ENCODE data around the gene AP3D1.
"Not testable (repeated sequence)": the region's sequence is repeated elsewhere in the genome, so short reads cannot be mapped to it uniquely, and the experiment has no call there.

The AP3D1 gene

DNA sequence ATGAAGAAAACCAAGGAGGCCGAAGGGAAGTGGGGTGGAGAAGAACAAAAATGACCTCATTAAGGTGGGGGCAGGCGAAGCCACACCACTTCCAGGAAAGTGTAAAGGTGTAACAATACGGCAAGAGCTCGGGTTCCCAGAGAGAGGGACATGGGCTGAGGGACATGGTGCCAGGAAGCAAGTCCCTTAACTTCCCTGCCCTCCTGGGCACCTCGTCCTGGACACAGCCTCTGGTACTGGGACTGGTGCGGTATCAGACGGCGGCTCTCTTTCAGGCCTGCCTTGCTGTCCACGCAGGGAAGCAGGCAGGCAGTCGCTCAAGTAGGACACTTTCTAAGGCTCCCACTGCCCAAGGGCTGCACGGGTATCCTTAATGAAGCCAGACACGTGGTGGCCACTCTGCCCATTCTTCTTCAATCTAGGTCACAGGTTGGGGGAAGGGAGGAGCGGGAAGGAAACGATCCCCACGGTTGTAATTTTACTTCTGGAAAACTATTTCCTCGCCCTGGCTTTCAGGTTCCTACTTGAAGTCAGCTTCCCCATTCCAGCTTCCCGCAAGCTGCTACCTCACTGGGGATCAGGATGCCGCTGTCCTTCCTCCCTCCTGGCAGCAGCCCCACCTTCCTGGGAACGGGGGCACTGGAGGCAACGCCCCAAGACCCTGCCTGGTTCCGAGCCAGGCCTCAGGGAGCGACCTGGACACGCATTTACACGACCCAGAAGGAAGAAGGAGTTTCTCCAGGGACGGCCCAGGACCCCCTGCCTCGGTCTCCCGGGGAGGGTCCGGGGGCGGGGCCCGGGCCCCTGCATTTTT is 1.2 kb downstream of the AP3D1 start:
- DNase-seq = no peak

DNA sequence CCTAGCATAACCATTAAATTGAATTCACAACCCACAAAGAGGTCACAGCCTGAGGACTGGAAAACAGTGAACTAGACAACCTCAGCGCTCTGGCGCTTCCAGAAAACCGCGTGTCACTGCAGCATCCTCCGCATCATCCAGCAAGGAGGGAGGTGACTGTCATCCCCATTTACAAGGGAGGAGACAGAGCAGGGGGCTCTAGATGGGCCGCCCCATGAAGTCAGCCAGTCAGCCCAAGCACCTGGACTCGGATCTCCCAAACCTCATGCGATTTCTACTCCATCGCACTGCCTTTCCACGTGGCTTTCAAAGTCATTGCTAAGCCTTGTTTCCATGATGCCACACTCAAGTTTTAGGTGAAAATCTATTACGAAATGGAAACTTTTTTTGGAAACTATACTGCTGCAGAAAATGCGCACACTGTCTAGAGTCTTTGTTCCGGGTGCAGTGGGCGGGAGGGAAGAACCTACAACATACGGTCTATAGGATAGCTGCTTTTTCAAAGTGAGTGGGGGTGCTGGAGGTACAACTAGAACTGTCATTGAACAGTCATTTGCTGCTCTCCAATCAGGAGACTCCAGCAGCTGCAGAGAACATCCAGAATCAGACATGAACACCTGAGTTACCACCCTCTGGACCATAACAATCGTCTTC is 2.8 kb downstream of the AP3D1 start:
- no peak for DNase-seq

DNA sequence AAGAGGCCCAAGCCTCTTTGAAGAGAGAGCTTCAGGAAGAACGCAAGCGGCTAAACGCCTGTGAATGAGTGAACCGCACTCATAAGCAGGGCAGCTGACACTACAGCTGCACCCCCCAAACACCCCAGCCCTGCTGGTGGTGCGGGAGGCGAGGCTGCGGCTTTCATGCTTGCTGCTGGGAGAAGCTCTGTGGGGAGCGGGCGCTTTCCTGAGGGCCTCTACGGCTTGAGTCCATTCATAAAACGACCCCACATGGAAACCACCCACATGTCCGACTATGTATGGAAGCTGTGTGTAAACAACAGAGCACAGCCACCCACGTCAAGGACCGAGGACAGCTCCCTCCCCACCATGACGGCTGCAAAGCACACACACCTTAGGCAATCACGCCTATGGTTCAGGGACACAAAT is 5.5 kb downstream of the AP3D1 start:
- DNase-seq = no peak

DNA sequence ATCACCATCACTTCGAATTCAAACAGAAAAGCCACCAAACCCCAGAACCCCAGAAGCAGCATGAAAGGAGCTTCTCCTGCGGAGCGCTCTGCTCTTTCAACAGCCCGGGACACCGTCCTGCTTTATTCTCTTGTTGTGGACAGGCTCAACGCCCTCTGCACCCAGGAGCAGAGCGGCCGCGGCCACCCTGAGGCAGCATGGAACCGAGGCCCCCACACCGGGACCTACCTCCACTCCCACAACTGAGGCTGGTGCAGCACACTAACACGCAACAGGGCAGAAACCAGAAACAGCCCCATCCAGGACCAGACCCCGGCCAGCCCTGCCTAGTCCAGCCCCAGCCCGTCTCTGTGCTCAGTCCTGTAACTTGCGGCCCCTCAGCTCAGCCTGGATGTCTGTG is 7.2 kb downstream of the AP3D1 start:
- DNase-seq = no peak

DNA sequence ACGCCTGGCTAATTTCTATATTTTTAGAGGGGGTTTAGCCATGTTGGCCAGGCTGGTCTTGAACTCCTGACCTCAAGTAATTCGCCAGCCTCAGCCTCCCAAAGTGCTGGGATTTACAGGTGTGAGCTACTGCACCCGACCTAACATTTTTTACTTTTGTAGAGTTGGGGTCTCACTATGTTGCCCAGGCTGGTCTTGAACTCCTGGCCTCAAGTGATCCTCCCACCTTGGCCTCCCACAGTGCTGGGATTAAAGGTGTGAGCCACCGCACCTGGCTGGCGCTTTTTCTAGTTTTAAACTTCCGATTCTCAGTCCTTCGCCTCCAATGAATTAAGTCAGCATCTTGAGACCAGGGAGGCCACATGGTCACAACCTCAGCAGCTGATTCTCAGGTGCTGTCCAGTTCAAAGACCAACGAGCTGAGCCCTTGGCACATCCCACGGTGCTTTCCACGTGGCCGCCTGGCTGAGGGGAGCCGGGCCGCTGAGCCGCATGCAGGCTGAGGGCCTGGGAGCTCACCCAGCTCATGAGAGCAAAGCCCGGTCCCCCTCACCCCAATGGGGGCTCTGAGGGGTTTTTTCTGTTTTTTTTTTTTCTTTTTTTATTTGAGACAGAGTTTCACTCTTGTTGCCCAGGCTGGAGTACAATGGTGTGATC is 9.1 kb downstream of the AP3D1 start:
- no peak for DNase-seq

DNA sequence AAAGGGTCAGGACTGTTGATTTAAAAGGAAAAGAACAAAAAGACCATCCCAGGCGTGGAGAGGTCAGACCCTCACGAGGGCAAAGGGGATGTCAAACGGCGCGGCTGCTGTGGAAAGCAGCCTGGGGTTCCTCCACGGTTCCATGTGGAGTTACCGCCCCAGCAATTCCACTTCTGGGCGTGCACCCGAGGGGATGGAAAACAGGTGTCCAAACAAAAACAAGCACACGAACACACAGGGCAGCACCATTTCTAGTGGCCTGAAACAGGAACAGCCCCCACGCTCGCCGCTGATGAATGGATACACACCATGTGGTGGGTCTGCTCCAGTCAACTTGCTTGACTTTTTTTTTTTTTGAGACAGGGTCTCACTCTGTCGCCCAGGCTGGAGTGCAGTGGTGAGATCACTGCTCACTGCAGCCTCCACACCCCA is 11.2 kb downstream of the AP3D1 start:
- no peak for DNase-seq

DNA sequence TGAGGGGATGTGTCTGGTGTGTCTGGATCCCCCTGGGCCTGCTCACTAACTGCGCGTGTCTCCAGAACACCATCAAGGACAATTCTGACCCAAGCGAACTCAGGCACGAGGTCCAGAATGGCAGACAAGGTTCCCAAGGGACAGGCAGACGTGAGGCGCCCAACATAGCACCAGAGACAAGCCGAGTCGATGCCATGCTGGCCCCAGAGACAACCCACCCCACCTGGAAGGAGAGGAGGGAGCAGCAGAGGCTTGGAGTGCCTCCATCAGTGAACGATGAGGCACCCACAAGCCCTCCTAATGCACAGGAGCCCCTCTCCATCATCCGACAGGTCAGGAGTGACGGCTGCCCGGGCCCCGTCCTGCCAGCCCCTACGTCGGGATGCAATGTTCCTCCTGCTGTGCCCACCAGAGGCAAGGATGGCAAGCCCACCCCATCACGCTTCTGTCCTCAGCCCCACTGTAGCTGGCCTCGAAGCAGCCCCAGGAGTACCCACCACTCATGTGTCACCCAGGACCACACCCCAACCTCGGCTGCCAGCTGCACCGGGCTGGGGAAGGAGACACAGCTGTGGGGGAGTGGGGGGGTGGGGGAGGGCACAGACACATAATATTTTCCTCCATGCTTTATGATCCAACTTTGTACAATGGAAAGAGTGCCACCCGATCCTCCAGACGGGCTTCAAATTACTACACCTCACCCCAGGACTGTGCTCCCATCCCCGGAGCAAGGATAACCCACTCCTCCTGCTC is 11.8 kb downstream of the AP3D1 start:
- DNase-seq = no peak

DNA sequence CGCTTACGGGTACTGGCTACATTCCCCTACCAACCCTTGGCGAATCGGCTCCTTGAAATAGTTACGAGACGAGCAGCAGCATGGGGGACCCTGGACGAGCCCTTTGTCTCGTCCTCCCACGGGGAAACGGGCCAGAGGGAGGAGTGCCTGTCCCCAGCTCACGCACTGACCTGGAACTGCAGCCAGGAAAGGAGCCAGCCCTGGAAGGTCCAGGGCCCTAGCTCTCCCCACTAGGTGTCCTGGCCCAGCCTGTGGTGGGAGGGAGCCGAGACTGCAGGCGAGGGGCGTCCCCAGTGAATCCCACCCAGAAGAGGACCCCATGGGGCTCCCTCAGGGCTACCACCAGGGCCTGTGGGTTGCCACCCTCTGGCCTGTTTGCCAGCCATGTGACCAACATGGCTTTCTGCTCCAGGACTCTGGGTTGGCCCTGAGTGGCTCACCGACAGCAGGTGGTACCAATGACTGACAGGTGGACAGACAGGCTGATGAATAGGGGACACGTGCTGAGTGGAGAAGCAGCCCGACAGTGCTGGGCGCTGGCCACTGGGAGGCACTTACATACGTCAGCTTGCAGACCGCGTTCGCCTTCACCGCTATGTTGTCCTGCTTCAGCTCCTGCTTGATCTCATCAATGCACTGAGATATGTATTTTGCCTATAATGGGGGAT is 13.2 kb downstream of the AP3D1 start:
- DNase-seq = no peak

DNA sequence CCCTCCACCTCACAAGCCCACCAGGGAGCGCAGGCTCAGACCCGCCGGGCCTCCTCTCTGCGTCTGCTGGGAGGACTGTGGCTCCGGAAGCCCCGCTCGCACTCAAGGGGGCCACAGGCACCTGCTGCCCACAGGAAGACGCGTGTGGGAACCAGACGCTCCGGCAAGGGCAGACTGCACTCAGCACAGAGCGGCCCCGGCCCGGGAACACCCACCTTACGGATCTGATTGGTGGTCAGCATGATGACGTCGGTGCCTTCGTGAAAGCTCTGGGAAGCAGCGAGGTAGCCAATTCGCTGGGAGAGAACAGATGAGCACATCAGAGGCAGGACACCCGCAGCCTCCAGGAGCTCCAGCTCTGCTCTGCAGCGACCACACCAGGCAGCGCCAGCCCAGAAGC is 14.6 kb downstream of the AP3D1 start:
- no peak for DNase-seq

DNA sequence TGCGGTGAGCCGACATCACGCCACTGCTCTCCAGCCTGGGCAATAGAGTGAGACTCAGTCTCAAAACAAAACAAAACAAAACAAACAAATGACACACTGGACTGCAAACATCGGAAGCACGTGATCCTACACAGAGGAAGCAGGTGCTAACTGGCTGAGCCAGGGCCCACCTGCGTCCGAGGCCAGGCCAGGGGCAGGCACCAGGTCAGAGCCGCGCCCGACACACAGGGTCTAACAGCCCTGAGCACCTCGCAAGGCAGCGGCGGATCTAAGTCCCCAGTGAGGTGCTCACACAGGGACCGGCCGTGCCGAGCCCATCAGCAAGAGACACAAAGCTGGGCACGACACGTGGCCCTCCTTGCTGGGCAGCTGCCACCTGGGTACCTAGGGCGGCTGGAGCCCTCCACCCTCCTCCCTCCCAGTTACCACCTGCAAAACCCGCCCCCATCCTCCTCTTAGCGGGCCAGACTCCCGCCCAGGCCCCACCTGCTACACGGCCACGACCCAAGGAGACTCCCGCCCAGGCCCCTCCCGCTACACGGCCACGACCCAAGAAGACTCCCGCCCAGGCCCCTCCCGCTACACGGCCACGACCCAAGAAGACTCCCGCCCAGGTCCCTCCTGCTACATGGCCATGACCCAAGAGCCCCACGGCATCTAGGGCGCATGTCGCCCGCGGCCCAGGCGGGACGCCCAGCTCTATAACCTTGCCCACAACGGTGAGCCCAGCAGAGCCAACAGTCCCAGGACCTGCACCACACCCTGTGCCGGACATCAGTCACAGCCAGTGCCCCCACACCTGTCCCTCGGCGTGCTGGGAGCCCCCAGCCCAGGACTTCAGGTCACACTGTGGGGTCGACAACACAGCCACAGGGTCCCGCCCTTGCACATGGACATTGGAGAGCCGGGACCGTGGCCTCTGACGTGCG is 15.6 kb downstream of the AP3D1 start:
- no peak for DNase-seq

DNA sequence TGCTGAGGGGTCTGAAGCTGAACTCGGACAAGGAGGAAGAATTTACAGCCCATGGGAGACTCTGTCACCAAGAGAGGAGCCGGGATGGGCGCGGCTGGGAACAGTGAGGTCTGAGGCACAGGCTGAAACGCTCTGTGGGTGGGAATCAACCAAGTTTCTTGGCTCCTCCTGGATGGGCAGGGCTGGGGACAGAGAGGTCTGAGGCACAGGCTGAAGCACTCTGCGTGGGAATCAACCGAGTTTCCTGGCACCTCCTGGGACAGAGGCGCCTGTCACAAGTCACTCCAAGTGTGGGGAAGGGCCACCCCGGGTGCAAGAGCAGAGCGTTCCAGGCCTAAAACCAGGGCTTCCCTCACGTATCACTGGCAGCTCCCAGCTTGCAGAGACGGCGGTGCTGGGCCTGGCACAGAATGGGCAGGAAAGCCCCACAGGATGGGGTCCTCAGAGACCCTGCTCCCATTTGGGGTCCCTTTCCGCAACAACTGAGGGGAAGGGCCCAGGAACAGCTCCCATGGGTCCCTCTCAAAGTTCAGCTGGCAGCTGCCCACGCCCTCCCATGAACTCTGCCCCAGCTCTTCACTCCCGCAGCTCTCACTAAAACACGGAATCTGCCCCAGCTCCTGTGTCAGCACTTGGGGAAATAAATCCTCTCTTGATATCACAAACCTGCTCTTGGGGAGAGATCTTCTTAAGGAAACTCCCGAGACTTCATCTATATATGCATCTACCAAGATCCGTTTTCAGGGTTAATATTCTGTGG is 18.5 kb downstream of the AP3D1 start:
- no peak for DNase-seq

DNA sequence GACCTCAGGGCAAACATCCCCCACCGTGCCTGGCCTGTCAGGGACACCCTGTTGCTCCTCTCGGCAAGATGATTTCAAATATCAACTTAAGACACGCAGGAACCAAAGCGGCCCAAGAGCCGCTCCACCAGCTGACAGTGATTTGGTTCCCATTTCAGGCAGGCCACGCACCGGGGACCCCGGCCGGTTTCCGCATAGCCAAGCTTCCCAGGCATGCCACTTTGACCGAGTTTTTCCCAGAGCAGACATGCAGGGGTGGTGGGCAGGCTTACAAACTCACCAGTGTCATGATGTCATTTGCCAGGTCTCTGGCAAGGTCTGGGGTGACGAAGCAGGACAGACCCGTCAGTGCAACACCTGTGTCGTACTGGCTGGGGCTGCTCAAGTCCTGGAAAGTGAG is 19.2 kb downstream of the AP3D1 start:
- DNase-seq = no peak

DNA sequence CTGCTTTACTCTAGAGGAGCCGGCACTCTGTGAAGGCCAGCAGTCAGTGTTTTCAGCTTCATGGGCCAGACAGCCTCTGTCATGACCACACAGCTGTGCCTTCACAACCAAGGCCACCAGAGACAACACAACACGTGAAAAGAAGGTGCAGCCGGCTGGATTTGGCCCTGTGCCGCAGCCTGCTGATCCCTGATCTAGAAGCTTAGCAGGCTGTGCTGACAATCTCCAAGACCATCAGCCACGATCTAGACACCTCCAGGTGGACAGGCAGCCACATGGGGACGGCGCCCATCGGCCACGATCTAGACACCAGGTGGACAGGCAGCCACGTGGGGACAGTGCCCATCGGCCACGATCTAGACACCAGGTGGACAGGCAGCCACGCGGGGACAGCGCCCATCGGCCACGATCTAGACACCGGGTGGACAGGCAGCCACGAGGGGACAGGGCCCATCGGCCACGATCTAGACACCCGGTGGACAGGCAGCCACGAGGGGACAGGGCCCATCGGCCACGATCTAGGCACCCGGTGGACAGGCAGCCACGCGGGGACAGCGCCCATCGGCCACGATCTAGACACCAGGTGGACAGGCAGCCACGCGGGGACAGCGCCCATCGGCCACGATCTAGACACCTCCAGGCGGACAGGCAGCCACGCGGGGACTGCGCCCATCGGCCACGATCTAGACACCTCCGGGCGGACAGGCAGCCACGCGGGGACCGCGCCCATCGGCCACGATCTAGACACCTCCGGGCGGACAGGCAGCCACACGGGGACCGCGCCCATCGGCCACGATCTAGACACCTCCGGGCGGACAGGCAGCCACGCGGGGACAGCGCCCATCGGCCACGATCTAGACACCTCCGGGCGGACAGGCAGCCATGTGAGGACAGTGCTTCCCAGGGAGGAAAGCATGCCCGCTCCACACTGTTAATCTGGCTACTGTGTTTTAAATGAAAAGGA is 20.1 kb downstream of the AP3D1 start:
- DNase-seq = not testable (repeated sequence)

DNA sequence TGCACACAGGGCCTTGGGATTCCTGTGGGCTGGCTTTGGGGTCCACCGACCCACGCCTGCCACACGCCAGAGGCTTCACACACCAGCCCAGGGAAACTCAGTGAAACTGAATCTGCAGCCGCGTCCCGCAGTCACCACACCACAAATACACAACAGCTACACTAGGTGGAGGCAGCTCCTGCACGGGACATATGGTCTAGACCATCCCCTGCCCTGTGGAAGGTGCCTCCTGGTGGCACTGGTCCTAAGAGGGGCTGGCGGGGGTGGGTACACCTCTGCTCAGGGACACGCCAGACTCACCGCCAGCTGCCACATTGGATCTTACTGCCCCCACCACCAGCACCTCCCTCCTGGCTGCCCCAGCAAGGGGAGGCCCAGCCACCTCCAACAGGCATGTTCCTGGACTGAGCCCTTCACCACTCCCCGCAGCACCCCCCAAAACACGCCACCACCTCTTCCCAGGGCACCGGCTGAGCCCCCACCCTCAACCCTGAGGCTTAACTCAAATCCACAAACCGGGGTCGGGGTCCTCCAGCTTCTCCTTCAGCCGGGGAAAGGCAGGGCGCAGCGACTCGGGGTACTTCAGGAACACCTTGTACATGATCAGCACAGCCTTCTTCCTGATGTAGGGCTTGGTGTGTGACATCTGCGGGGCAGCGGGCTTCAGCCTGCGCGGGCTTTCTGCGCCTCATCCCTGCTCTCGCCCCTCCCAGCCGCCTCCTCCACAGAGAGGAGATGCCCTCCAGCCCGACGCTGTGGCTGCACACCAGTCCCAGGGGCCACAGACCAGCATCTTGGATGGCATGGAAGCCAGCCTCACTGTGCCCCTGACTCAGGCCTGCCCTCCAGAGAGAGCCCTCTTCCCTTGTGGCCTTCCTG is 21.2 kb downstream of the AP3D1 start:
- DNase-seq = no peak

DNA sequence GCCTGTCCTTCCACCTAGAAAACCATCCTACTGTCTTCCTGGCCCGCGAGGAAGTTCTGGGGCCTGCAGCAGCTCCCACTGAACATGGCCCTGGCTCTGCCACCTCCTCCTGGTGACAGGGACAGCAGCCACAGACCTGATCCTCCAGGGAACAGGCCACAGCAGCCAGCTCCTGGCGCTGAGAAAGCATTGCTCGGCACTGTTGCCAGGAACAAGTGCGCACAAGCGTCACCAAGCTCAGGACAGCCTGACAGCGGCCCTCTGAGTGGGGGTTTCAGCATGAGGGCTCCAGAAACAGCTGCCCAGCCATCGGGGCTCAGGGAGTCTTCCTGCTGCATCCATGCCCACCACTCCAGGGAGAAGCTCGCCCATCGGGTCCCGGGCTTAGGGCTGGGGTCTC is 21.9 kb downstream of the AP3D1 start:
- no peak for DNase-seq

DNA sequence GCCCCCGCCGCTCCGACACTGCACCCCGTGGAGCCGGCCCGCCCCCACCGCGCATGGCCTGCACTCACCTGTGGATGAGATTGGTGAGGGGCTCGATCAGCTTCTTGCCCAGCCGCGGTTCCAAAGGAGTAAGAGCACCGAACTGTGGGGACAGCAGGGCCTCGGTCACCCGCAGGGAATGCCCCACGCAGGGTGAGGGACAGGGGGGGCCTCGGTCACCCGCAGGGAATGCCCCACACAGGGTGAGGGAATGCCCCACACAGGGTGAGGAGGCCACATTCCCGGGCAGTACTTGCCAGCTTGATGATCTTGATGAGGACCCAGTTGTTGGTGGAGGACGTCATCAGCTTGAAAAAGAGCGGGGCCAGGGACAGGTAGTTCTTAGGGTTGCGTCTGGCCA is 22.3 kb downstream of the AP3D1 start:
- DNase-seq = no peak

DNA sequence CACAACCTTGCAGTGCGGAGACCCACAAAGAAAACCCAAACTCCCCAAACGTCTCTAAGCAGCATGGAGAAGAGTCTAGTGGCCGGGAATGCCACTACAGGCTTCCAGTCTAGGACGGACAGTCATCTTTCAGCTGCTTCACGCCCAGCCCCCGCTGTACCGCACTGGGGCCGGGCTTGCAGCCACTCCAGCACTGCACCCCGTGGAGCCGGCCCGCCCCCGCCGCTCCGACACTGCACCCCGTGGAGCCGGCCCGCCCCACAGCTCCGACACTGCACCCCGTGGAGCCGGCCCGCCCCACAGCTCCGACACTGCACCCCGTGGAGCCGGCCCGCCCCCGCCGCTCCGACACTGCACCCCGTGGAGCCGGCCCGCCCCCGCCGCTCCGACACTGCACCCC is 23.1 kb downstream of the AP3D1 start:
- not testable (repeated sequence) for DNase-seq

DNA sequence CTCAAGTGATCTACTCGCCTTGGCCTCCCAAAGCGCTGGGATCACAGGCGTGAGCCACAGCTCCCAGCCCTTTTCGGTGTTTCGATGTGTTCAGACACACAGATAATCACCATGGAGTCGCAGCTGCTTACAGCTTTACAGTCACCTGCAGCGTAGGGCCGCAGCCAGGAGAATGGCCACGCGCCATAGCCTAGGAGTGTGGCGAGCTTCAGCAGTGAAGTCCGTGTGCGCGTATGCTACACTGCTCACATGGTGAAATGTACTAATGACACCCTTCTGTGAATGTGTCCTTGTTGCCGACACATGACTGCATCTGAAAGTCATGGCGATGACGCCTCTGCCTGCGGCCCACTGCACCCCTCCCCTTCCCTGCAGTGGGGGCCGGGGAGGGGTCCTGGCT is 23.6 kb downstream of the AP3D1 start:
- peak; percentile 29 for DNase-seq

Data from NCI-H2107 (cell line).